GM12892 (cell line): ENCODE data around the gene LRRC70.
"Not testable (repeated sequence)": the region's sequence is repeated elsewhere in the genome, so short reads cannot be mapped to it uniquely, and the experiment has no call there.

ENCODE experiments used
- DNase-seq: peaks from one replicate; pipeline ENCODE4 v3.0.0; 2011; ENCODE audit not compliant: insufficient read length
- FAIRE-seq: peaks from 2 replicates; lab custom pipeline; 2011; peaks lifted over from hg19 to GRCh38; lab: Jason Lieb, UNC
- POLR2A ChIP-seq: IDR thresholded peaks from 2 replicates; pipeline ENCODE4 v1.6.1; 2011; ENCODE audit warnings: low read depth, low read length, control low read depth
- POLR2AphosphoS5 ChIP-seq: IDR thresholded peaks from 2 replicates; pipeline ENCODE4 v1.6.1; 2011; ENCODE audit warnings: low read depth, low read length, control low read depth
- TAF1 ChIP-seq: IDR thresholded peaks from 2 replicates; pipeline ENCODE4 v1.6.1; 2011; ENCODE audit warnings: low read depth, mild to moderate bottlenecking, control low read depth, low read length, borderline replicate concordance

Gene LRRC70

DNA sequence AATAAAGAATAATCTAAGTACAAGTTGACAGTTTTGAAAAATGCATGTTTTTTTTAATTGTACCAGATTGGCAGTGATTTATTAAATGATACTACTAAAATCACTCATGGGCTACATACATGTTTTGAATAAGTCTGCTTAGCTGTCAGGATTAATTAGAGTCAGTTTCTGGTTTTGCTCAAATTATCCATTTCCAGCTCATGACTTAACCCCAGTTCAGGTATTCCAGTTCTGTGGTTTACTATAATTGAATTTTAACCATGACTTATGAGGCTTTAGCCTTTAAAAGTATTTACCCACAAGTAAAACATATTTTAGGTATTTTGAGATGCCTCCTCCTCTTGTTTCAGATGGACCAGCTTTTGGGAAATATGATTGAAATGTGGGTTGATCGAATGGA is 17.8 kb upstream of the LRRC70 start:
- FAIRE-seq (no peak), DNase-seq (no peak)
- TF ChIP-seq TAF1 (no peak), POLR2AphosphoS5 (no peak), POLR2A (no peak)

DNA sequence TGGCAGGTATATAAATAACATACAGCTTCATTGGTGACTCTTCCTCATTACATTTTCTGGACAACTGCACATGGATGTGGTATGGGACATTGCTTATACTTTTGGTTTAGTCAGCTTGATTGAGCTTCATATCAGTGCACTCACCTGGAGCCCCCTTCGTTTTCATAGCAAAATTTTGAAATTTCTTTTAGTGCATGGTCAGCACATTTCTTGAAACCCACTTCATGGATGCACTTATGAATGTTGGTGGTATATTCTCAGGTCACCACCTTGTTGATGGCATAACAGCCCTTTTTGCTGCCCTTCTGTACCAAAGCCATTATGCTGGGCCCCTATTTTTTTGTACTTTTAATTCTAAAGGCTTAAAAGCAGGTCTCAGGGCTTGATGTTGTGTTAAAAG is 16.7 kb upstream of the LRRC70 start:
- FAIRE-seq, result no peak
- TF ChIP-seq POLR2AphosphoS5 (no peak), TAF1 (no peak), POLR2A (no peak)
- no peak for DNase-seq

DNA sequence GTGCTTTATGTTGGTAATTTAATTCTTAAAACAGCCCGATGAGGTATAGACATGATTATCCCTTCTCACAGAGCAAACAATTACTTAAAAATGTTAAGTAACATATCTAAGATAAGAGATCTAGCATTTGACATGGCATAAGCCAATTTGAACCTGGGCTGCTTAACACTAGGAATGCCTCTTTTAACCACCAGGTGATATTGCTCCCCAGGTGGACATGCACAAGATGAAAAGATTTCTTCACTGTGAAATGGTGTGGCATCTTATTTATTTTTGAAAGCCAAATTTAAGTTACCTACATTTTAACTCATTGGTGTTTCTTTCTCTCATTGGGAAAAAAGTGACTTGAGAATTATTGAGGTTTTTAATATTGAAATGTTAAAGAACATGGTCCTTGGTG is 15.8 kb upstream of the LRRC70 start:
- DNase-seq (no peak), FAIRE-seq (no peak)
- TF ChIP-seq TAF1 (no peak), POLR2A (no peak), POLR2AphosphoS5 (no peak)

DNA sequence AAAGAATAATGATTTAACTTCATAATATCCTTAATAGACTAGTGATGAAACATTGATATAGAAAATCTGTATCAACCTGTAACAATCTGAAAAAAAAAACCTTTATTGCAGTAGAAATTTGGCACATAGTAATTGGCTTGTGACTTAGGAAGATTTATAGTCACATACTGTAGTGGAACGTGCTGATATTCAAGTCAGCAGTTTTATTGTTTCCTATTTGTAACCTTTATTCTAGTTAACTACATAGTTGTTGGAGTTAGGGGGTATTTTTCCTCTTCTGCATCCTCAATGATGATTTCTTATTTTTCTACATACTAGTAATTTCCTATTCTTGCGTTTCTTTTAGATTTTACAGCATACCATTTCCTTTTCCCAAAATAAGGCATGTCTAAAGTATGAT is 14.5 kb upstream of the LRRC70 start:
- no peak for FAIRE-seq
- no peak for DNase-seq
- no peak for TF ChIP-seq TAF1
- TF ChIP-seq POLR2AphosphoS5, result no peak
- no peak for TF ChIP-seq POLR2A

DNA sequence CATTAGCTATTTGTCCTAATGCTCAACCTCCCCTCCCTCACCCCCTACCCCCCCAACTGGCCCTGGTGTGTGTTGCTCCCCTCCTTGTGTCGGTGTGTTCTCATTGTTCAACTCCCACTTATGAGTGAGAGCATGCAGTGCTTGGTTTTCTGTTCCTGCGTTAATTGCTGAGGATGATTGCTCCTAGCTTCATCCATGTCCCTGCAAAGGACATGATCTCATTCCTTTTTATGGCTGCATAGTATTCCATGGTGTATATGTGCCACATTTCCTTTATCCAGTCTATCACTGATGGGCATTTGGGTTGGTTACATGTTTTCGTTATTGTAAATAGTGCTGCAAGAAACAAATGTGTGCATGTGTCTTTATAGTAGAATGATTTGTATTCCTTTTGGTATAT is 12.9 kb upstream of the LRRC70 start:
- FAIRE-seq, DNase-seq: not testable (repeated sequence)

DNA sequence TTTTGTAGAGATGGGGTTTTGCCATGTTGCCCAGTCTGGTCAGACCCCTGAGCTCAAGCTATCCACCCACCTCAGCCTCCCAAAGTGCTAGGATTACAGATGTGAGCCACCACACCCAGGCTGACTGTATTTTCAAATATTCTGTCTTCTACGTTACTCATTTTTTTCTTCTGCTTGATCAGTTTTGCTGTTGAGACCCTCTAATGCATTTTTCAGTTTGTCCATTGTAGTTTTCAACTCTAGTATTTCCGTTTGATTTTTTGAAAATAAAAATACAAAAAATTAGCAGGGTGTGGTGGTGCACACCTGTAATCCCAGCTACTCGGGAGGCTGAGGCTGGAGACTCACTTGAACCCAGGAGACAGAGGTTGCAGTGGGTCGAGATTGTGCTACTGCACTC is 10.5 kb upstream of the LRRC70 start:
- TF ChIP-seq POLR2A, result no peak
- no peak for TF ChIP-seq POLR2AphosphoS5
- no peak for TF ChIP-seq TAF1
- FAIRE-seq, result no peak
- no peak for DNase-seq

DNA sequence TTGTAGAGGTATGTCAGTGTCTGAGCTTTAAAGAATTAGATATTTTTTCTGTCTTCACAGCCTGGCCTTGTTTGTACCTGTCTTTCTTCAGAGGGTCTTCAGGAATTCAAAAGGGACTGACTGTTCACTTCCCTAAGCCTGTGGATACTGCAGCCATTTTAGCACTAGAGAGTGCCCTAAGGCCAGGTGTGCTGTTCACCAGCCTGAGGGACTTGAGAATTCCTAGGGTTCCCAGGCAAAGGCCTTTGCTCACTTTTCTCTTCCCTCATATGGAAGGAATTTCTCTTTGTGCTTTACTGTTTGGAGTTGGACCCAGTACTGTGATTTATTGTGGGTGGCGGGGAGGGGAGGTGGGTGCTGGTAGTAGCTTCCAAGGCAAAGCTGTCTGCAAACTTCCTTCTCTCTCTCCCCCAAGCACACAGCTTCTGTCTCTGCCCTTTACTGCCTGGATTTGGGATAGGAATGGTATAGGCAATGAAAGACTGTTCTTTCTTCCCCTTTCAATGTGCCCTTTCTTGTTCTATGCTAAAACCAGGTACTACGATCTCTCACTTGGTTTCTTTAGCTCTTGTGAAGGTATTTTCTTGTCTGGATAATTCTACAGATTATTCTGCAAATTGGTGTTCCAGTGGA is 9.7 kb upstream of the LRRC70 start:
- FAIRE-seq (no peak), DNase-seq (no peak)
- TF ChIP-seq POLR2AphosphoS5 (no peak), TAF1 (no peak), POLR2A (no peak)

DNA sequence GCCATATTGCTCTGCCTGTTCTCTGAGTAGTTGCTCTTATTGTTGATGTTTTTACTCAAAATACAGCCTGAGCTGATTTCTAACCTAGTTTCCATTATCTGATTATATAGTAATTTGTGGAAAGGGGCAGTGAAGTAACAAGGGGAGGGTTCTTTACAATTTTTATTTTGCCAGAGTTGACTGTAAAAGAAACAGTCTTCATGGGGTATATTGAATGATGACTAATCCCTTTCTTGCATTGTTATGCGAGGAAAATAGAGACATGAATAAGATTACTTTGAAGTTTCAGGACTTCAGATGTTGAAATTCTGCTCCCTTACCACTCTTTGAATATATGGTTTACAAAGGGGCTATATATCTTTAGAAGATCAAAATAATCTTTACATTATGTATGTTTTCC is 9.1 kb upstream of the LRRC70 start:
- TF ChIP-seq POLR2AphosphoS5 (no peak), TAF1 (no peak), POLR2A (no peak)
- FAIRE-seq (no peak), DNase-seq (no peak)

DNA sequence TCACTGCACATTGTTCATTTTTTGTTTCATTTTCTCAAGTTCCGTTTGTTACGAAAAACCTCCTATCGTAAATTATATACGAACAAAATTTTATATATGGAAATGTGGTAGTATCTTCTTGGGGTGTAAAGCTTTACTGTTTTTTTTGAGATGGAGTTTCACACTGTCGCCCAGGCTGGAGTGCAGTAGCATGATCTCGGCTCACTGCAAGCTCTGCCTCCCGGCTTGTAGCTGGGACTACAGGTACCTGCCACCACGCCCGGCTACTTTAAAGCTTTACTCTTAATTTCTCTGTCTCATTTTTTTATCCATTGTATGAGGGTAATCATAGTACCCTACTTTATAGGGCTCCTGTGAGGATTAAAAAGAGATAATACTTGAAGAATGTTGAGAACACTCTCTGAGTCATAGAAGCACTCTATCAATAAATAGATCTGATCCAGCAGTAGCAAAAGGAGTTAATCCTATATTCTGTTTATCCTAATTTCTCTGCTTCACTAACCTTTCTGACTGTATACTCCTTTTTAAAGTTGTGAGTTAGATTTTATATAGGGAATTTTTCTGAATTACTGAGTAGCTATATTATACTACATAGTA is 5.6 kb upstream of the LRRC70 start:
- TF ChIP-seq POLR2A (no peak), POLR2AphosphoS5 (no peak)
- FAIRE-seq, result peak; percentile 9

DNA sequence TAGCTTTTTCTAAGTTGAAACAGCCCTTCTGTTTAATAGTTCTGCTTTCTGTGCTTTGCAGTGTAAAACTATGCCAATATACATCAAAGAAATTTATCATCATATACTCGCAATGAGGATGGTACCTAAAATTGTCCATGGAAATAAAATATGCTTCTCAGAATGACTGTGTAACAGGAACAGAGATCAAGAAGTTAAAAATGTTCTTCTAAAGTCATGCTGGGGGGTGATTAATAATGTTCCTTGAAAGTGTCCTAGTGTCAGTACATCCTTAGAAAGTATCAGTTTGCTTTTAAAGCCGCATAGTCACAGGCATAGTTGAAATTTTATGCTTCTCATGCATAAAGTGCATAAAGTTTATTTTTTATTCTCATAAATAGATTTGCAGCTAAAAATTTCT is 4.0 kb upstream of the LRRC70 start:
- peak; percentile 73 for FAIRE-seq
- DNase-seq, result no peak
- no peak for TF ChIP-seq POLR2A
- no peak for TF ChIP-seq TAF1
- no peak for TF ChIP-seq POLR2AphosphoS5

More for the DNA sequence above, 5.6 kb upstream of the LRRC70 start:
- no peak for DNase-seq

DNA sequence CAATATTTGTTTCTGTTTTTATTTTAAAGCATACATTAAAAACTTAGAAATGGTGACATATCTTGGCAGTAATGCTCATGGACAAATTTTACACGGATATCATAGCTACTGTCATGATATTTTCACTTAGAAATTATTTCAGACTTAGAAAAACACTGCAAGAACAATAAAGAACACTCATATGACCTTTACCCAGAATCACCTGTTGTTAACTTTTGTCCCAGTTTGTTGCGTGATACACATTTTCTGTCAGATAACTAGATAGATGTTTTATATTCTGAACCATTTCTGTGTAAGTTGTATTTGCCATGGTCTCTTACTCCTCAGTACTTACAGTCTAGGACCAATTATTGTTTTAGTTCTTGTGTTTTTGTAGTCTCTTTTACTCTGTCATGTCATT is 3.6 kb upstream of the LRRC70 start:
- DNase-seq, result no peak
- TF ChIP-seq TAF1, result no peak
- no peak for TF ChIP-seq POLR2AphosphoS5
- no peak for TF ChIP-seq POLR2A
- FAIRE-seq, result no peak

DNA sequence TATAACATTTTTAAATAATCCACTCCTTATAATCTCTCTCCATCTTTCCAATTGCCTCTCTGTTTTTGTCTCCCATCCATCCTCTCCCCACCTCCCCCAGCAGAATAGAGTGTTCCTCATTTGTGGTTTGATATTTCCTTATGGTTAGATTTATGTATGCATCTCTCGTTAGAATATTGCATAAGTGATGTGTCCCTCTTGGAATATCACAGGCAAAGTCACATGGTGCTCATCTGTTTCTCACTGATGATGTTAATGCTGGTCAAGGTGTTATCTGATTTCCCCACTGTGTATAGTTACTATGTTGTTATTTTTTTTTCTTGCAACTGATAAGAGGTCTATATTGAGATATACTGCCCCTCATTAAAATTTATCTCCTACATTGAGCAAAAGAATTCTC is 3.1 kb upstream of the LRRC70 start:
- FAIRE-seq, result no peak
- DNase-seq, result no peak
- TF ChIP-seq TAF1 (no peak), POLR2A (no peak), POLR2AphosphoS5 (no peak)

DNA sequence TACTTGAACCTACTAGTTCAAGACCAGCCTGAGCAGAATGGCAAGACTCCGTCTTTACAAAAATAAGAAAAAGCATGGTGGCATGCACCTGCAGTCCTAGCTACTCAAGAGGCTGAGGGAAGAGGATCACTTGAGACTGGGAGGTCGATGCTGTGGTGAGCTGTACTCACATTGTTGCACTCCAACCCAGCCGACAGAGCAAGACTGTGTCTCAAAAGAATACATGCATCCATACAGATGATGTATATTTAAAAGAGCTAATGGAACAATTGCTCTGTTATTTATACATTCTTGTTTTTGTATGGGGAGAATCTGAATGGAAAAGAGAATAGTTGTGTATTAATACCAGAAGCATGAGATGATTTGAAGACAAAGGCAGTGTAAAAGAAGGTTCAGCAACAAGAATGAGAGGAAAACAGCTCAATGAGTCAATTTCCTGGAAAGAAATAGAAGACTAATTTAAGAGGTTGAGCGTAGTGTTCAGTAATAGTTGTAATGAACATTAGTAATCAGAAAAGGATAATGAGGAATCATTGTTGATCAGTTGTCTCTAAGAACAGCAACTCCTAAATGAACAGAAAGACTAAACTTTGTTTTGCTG is 1.9 kb upstream of the LRRC70 start:
- no peak for FAIRE-seq
- no peak for DNase-seq
- no peak for TF ChIP-seq POLR2A
- no peak for TF ChIP-seq TAF1
- TF ChIP-seq POLR2AphosphoS5, result no peak
